NB4 (cell line): Measurements from ENCODE around the gene BZW2.

Experiments
- DNase-seq: peaks from one replicate; pipeline ENCODE4 v3.0.0; 2010; ENCODE audit warnings: low read depth
- H3K4me3 ChIP-seq: one replicate; pipeline ENCODE4 v1.5.1; 2011; ENCODE audit warnings: mild to moderate bottlenecking, low read depth, low read length, moderate library complexity
- MYC ChIP-seq: IDR thresholded peaks from 2 replicates; pipeline ENCODE4 v1.6.1; 2011; ENCODE audit warnings: low read depth, low read length
- POLR2A ChIP-seq: IDR thresholded peaks from 2 replicates; pipeline ENCODE4 v1.6.1; 2011; ENCODE audit warnings: mild to moderate bottlenecking; ENCODE audit not compliant: insufficient read length; ENCODE audit errors: extremely low read depth
- TF ChIP-seq, protein P1 (sequence below): IDR thresholded peaks from one replicate; pipeline ENCODE4 v1.5.1; 2012; ENCODE audit warnings: low read depth, low read length
- TF ChIP-seq, protein P2 (sequence below): IDR thresholded peaks from 2 replicates; pipeline ENCODE4 v1.6.1; 2011; ENCODE audit warnings: low read depth, low read length

BZW2 gene

DNA sequence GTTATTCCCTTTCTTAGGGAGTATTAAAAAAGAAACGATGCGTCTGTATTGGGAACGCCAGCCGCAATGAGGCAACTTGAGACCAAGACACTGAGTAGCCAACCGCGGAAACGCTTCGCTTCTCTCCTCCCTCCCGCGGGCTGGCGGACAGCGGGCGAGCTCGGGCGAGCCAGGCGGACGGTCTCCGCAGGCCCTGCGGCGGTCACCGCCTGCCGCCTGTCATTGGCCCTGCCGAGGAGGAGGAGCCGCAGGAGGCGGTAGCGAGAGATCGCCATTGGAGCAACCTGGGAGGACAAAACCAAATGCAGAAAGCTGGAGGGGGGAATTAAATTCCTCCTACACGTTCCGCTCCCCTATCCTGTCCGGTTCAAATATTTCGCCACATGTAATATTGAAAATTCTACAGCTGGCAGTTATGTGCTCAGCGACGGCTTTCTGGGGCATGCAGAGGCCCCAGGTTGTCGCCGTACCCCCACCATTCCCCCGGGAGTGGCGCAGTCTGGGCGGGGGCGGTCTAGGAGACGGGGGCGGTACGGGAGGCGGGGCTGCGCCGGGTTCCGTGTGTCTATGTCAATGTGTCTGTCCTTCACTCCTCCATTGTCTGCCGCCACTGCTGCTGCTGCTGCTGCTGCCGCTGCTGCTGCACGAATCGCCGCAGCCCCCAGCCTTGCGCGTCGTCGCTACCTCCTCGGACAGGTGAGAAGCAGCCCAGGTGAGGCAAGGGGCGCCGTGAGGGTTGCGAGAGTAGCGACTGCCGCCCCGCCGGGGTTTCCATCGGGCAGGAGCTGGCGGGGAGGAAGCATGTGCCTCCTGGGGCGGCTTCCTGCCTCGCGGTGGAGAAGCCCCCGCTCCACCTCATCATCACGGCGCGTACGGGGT, at the start of gene BZW2, which contains the start of gene ANKMY2:
TSS of gene BZW2 (plus strand) at position 589 of the 879 bp plus-strand sequence. CDS start 19,263 bp downstream, outside the sequence.
TSS of gene ANKMY2 (minus strand) at position 162 of the 879 bp plus-strand sequence. CDS start 181 bp downstream, outside the sequence.
- peak within 1 kb of the TSS; percentile 90 for H3K4me3 ChIP-seq
- DNase-seq: peak; percentile 99
- TF ChIP-seq, protein P1, sequence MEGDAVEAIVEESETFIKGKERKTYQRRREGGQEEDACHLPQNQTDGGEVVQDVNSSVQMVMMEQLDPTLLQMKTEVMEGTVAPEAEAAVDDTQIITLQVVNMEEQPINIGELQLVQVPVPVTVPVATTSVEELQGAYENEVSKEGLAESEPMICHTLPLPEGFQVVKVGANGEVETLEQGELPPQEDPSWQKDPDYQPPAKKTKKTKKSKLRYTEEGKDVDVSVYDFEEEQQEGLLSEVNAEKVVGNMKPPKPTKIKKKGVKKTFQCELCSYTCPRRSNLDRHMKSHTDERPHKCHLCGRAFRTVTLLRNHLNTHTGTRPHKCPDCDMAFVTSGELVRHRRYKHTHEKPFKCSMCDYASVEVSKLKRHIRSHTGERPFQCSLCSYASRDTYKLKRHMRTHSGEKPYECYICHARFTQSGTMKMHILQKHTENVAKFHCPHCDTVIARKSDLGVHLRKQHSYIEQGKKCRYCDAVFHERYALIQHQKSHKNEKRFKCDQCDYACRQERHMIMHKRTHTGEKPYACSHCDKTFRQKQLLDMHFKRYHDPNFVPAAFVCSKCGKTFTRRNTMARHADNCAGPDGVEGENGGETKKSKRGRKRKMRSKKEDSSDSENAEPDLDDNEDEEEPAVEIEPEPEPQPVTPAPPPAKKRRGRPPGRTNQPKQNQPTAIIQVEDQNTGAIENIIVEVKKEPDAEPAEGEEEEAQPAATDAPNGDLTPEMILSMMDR: no peak
- TF ChIP-seq, protein P2, sequence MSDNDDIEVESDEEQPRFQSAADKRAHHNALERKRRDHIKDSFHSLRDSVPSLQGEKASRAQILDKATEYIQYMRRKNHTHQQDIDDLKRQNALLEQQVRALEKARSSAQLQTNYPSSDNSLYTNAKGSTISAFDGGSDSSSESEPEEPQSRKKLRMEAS: peak; percentile 85
- TF ChIP-seq POLR2A (peak; percentile 98), MYC (peak; percentile 96)

DNA sequence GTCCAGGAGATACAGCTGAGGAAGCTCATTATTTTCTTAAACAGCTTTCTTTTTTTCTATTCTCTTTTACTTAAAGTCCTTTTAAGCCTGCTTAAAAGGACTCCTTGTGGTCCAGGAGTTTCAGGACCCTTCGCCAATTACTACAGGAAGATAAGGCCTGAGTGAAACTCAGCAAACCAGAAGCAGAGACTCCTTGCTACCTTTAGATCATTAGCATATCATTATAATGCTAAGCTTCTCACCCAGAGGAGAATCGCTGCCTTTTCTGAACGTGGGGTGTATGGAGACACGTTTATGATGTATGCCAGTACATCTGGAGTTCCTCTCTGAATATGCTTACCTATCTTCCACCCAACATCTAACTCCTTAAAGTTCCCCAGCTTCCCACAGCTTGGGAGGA, 48.0 kb upstream of the BZW2 start:
- DNase-seq: no peak

DNA sequence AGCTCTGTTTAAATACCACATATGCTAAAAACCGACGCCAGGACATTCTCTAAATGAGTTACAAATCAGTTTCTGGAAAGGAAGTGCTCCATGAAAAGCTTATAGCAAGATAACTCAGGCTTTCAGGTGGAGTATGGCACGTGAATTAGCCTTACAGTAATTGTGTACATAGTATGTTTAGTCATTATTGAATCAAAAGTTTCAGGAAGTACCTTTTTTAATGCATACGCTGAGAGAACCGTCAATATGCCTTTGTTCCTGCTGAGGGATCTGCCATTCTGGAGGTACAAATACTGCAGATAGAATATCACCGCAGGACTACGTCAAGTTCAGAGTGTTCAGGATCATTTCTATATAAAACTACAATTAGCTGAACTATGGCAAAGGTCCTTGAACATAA, 46.1 kb upstream of the BZW2 start:
- DNase-seq: no peak
- TF ChIP-seq POLR2A (no peak), MYC (no peak)
- TF ChIP-seq, protein P1: no peak
- TF ChIP-seq, protein P2: no peak
- no peak overlapping the region for H3K4me3 ChIP-seq

More for the DNA sequence above, 48.0 kb upstream of the BZW2 start:
- H3K4me3 ChIP-seq: no peak overlapping the region
- TF ChIP-seq POLR2A (no peak), MYC (no peak)
- TF ChIP-seq, protein P1: no peak
- TF ChIP-seq, protein P2: no peak

DNA sequence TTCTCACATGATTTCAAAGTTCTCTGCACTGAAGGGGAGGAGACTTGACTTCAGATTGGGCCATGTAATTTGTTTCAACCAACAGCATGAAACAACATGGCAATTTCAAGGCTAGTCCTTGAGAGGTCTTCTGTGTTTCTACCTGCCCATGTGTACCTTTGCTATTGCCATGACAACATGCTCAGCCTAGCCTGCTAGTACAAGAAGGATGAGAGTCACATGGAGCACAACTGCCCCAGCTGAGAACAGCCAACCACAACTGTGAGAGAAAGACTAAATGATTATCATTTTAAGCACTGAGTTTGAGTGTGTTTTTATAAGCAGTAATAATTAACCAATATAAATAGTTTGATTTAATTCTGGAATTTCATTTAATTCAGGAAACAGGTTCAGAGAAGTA, 42.3 kb upstream of the BZW2 start:
- TF ChIP-seq, protein P2: no peak
- TF ChIP-seq, protein P1: no peak
- no peak overlapping the region for H3K4me3 ChIP-seq
- DNase-seq: no peak

DNA sequence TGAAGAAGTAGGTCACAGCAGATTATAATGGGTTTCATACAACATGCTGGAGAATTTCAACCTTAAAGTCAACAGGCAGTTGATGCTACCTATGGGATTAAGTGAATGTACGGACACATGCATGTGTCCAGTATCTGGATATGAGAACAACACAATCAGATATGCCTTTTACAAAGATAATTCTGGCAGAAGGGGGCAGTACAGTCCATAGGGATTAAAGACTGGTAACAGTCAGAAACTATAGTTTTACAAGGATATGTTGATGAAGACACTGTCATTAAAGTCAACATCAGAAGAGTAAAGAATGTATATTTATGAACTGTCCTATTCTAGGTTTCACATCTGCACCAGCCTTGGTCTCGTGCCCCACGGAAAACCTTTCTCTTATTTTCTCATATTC, 41.9 kb upstream of the BZW2 start:
- H3K4me3 ChIP-seq: no peak overlapping the region
- TF ChIP-seq, protein P2: no peak
- TF ChIP-seq POLR2A: no peak
- TF ChIP-seq MYC: no peak
- TF ChIP-seq, protein P1: no peak
- peak; percentile 39 for DNase-seq
